HG03521 (cell line): Measurements from ENCODE around the gene CLIC3.
"Not testable (repeated sequence)": the region's sequence is repeated elsewhere in the genome, so short reads cannot be mapped to it uniquely, and the experiment has no call there.

ENCODE experiments used
- ATAC-seq: cut with Tn5 transposase; IDR thresholded peaks from one replicate; pipeline ENCODE4 v1.9.1; 2021; ENCODE audit warnings: mild to moderate bottlenecking, moderate library complexity; ENCODE audit not compliant: unreplicated experiment

CLIC3 gene

GRCh38 chr9:136996361-136997292 is at the start of gene CLIC3:
CLIC3 (minus strand) TSS chr9:136996568; CDS start chr9:136996543, 25 bp downstream.
- no peak for ATAC-seq

GRCh38 chr9:137045294-137046087 is 49.1 kb upstream of the CLIC3 start:
- no peak for ATAC-seq

- no peak for ATAC-seq
These were observed 48.3 kb upstream of the CLIC3 start for GRCh38 chr9:137044502-137045177.

GRCh38 chr9:137044037-137044436 is 47.7 kb upstream of the CLIC3 start:
- no peak for ATAC-seq

GRCh38 chr9:137042751-137043727 is 46.7 kb upstream of the CLIC3 start:
- ATAC-seq: no peak

- ATAC-seq: no peak
These were observed 44.8 kb upstream of the CLIC3 start for GRCh38 chr9:137041124-137041523.

- ATAC-seq: no peak
These were observed 44.2 kb upstream of the CLIC3 start for GRCh38 chr9:137040568-137040967.

- ATAC-seq: no peak
These were observed 43.4 kb upstream of the CLIC3 start for GRCh38 chr9:137039611-137040366.

GRCh38 chr9:137038916-137039315 is 42.5 kb upstream of the CLIC3 start:
- ATAC-seq: no peak

- ATAC-seq: no peak
These were observed 41.1 kb upstream of the CLIC3 start for GRCh38 chr9:137037483-137037882.

GRCh38 chr9:137037035-137037434 is 40.7 kb upstream of the CLIC3 start:
- ATAC-seq: no peak

- no peak for ATAC-seq
These were observed 39.6 kb upstream of the CLIC3 start for GRCh38 chr9:137035937-137036336.

- ATAC-seq: no peak
These were observed 39.1 kb upstream of the CLIC3 start for GRCh38 chr9:137035507-137035834.

GRCh38 chr9:137034709-137035506 is 38.5 kb upstream of the CLIC3 start:
- ATAC-seq: no peak

- ATAC-seq: no peak
These were observed 37.8 kb upstream of the CLIC3 start for GRCh38 chr9:137034039-137034708.

GRCh38 chr9:137033481-137033880 is 37.1 kb upstream of the CLIC3 start:
- not testable (repeated sequence) for ATAC-seq

- no peak for ATAC-seq
These were observed 36.5 kb upstream of the CLIC3 start for GRCh38 chr9:137032858-137033257.
